NCI-H460 (cell line): ENCODE results near the gene PPM1A. TPM values are rescaled to one million over a fixed set of nuclear protein-coding genes. Genes with fewer than 3 reads are reported as not detected.

Source experiments
- DNase-seq: peaks from one replicate; pipeline ENCODE4 v3.0.0-alpha.2; 2016; ENCODE audit warnings: low read depth; ENCODE audit errors: extremely low read depth
- total RNA-seq: library from RNA; depleted of rRNA; stranded (reverse); fragments of >200 nt; shearing (Covaris generic); gene quantifications from 2 replicates; pipeline ENCODE4 v1.2.3, GENCODE V29; 2014

The PPM1A gene
- total RNA-seq, 1 experiment from 2014 or later: 38.7 TPM

DNA sequence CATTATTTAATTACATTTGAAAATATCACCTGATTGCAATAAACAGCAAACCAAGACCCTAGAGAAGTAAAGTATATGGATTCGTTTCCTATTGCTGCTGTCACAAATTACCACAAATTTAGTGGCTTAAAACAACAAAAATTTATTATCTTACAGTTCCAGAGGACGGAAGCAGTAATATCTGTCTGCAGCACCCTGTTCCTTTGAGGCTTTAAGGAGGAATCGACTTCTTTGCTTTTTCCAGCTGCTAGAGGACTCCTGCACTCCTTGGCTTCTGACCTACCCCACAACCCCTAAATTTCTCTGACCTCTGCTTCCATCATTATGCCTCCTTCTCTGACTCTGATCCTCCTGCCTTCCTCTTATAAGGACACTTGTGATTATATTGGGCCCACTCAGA lies 23.8 kb upstream of the PPM1A start:
- no peak for DNase-seq

DNA sequence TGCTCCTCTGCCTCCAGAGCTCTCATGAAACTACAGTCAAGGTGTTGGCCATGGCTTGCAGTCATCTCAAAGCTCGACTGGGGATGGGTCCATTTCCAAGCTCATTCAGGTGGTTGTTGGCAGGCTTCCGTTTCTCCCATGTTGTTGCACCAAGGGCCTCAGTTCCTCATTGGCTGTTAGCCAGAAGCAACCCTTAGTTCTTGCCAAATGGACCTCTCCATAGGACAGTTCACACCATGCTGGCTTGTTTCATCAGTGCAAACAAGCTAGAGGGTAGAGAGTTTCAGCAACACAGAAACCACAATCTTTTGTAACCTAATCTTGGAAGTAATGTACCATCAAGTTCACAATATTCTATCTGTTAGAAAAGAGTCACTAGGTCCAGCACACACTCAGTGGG lies 22.7 kb upstream of the PPM1A start:
- DNase-seq: no peak

DNA sequence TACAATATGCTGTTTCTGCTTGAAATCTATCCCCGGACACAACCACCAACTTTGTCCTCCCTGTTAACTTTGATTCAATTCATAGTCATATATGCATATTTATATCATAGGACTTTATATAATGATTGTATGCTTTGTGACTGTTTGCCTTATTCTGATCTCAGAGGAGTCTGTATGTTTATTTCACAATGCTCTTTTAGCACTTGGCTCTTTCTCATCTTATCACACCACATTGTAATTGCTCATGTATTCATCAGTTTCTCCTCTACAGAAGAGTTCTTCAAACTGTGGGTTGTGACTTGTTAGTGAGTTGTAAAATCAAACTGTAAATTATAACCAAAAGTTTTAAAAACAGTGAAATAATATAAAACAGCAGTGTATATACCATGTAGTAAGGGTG lies 21.7 kb upstream of the PPM1A start:
- no peak for DNase-seq

- no peak for DNase-seq
Measured at GRCh38 chr14:60229614-60230013, 19.4 kb upstream of the PPM1A start.

DNA sequence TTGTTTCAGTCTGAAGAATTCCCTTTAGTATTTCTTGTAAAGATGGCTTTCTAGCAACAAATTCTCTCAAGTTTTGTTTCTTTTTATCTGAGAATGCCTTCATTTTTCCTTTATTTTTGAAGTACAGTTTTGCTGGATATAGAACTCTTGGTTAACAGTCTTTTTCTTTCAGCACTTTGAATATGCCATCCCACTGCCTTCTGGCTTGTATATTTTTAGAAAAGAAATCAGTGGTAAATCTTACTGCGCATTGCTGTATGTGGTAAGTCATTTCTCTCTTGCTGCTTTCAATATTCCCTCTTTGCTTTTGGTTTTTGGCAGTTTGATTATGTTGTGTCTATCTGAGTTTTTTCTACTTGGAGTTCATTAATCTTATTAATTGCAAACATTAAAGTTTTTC lies 16.8 kb upstream of the PPM1A start:
- DNase-seq: no peak

- DNase-seq: no peak
Measured at GRCh38 chr14:60233251-60233650, 15.8 kb upstream of the PPM1A start.

DNA sequence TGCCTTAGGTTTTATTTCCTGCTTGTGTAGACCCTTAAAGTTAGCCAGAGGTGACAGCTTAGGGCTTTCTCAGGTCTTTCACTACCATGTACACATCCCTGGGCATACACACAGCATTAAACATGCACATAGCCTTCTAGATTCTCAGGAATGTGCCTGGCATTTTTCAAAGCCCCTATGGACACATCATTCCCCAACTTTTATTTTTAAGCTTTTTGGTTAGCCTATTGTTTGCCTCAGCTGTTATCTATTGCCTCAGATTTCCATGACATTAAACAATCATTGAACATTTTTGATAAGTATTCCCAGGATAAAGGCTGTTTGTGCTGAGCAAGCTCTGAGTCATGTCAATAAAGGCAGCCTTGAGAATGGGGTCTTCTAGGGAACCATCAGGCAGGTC lies 15.1 kb upstream of the PPM1A start:
- no peak for DNase-seq

DNA sequence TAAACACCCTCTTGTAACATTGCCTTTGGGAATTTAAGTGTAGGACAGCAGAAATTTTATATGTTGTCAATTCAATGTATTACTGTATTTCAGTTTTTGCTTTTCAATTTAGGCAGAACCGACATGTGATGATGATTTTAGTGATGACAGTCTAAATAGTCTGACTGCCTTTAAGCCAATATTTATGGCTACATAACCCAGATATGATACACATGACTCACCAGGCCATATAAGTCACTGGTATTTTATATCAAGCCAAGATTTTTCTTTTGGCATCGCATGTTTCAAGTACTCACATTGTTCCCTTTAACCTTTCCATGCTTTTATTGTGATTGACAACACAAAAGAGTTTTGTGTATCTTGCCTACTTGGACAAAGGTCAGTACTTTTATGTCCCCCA lies 13.6 kb upstream of the PPM1A start:
- DNase-seq: no peak

GRCh38 chr14:60238955-60239354 lies 10.1 kb upstream of the PPM1A start:
- no peak for DNase-seq

DNA sequence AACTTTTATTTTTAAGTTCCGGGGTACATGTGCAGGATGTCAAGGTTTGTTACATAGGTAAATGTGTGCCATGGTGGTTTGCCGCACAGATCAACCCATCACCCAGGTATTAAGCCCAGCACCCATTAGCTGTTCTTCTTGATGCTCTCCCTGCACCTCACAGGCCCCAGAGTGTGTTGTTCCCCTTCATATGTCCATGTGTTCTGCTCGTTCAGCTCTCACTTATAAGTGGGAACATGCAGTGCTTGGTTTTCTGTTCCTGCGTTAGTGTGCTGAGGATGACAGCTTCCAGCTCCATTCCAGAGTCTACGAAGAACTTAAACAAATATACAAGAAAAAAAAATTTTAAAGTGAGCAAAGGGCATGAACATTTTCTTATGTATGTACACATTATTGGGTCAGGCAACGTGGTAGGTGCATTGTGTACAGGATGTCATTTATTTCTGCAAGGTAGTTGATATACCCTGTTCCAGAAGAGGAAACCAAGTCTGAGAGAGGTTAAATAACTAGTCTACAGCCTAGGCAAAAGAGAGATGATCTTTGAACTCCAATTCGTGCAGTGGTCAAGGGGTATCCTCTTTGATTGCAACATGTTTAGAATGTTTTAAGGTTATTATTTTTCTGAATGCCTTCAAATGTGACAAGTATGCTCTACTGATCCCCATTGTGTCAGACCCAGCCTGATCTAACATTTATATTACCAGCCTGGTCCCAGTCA lies 8.7 kb upstream of the PPM1A start:
- no peak for DNase-seq

- DNase-seq: no peak
Measured at GRCh38 chr14:60241091-60241490, 7.9 kb upstream of the PPM1A start.

DNA sequence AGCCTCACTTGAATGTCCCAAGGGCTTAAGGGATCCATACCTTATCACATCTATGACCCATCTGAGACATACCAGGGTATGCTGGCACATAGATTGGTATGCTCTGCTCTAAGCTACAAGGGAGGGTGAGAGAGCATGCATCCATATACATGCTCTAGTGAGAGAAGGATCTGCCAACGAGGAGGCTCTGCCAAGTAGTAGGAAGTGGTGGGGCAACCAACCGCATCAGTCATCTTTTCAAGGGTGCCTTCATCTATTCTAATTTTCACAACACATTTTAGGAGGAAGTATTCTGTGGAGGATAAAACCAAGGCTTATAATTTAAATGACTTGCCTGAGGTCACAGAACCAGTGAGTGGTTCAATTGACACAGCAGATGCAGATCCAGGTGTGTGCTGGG lies 6.6 kb upstream of the PPM1A start:
- DNase-seq: no peak

DNA sequence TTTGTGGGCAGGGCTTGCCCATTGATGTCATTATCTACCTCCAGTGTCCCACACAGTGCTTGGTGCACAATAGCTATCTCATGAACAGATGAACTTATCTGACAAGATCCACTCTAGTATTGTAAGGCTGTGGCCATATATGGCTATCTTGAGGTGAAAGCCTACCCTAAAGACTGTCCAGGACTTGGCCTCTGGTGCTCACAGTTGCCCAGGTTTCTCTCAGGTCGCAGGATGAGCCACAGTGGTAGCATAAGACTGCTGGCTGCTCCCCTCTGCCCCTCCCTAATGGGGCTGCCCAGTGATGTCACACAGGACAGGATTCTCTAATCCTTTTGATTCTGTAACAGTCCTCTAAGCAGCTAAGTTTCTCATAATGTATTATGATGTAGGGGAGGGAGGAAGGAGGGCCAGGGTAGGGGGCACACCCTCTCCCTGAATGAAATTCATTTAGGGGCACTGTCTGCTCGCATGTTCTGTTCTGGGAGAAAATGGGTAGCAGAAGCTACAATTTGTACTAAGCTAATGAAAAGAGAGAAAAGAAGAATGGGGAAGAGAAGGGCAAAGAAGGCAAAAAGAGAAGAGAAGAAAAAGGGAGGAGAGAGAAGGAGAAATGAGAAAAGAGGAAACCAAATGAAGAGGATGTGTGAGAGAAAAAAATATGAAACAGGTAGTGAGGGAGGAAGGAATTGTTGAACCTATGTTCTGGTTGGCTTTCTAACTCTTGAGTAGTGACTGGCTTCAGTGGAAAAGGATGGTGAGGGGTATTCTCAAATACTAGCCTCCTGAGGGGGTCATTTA lies 3.4 kb upstream of the PPM1A start:
- no peak for DNase-seq

DNA sequence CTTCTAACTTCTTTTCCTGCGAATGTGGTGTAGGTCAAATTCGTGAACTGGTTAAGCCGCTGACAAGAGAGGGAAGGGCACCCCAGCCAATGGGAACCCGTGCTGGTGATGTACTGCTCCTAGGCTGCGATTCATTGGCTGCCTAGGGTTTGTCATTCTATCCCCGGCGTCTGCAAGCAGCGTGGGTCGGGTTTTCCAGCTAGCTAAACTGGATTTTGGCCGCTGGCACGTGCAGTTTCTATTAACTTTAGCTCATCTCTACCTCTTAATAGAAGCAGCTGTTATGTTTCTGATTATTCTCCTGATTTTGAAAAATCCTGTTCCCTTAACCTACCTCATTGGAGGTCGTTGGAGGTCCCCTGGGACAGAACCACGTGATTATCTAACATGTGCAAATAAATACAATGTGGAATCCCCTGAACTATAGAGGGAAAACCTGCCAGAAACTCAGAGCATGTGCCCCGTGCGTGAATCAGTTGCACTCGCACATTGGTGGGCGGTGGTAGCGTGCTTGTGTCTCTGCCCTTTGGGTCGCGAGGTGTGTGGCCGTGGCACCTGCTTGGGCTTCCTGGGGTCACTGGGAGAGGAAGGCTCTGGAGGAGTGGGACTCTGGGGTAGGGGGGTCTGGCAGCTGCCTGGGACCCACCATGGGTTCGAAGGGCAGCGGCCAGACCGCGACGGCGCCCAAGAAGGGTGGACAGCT lies 876 bp upstream of the PPM1A start:
- DNase-seq: peak; percentile 91

- DNase-seq: peak; percentile 51
Measured at GRCh38 chr14:60249321-60250256, 568 bp downstream of the PPM1A start.

DNA sequence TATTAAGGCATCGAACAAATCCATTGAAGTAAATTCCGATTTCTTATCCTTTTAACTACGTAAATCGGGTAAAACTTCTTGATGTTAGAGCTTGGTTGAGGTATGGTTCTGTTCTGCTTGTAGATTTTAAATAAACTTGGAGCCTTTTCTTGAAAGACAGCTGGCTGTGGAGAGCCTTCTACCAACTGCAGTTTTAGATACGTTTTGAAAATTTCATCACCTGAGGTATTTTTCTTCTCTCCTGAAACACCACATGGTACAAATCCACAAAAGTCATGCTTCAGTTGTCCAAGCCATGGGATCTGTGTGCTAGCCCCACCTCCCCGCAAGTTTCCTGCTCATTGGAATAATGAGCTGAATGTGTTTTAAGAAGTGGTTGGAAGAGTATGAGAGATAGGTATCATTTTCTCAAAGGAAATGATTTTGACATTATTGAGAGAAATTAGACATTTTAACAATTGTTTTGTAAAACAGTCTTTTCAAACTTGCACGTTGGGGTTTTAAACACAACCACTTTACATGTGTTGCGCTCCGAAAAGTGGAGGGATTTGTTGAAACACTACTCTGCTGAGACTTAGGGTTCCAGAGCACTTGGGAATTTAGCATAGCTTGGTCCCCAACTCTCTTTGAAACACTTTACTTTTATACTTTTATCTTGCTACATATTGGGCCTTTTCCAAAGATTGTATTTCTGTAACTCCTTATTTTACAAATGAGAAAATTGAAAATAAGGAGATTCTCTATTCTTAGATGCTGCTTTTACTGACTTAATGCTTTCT lies 1.4 kb downstream of the PPM1A start:
- no peak for DNase-seq

- DNase-seq: no peak
Measured at GRCh38 chr14:60251877-60252276, 2.9 kb downstream of the PPM1A start.

- DNase-seq: no peak
Measured at GRCh38 chr14:60252630-60253029, 3.6 kb downstream of the PPM1A start.

- DNase-seq: no peak
Measured at GRCh38 chr14:60253649-60254048, 4.6 kb downstream of the PPM1A start.

DNA sequence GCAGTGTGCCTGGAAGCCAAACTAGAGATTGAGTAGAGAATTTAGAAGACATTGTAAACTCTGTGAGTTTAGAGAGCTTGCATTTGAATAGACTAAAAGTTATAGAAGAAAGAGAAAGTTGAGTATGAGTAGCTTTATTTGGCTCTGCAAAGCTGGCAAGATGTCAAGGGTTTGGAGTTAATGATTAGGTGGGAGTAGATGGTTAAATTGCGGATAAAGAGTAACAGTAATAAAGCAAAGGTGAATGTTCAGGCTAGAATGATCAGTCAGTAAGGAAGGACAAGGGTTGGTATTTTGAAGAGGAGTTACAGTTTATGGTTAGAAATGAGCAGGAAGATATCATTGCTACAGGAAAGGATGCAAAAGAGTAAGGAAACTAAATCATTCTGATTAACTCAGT lies 5.2 kb downstream of the PPM1A start:
- no peak for DNase-seq
